Measurements from ENCODE around the gene CCDC201.

GRCh38 chr7:45893996-45894664 is 21.2 kb upstream of the CCDC201 start:
- TF ChIP-seq CTCF (IDR thresholded peaks at IDR 0.05), result no peak
- no peak for TF ChIP-seq POLR2A (IDR thresholded peaks at IDR 0.05)
- no peak for TF ChIP-seq POLR2AphosphoS5 (IDR thresholded peaks at IDR 0.05)
- no peak for TF ChIP-seq EP300 (IDR thresholded peaks at IDR 0.05)

All from sigmoid colon (tissue), 4 donors.